Measurements from ENCODE around the gene CT45A8.
"Not testable (repeated sequence)": the region's sequence is repeated elsewhere in the genome, so short reads cannot be mapped to it uniquely, and the experiment has no call there.

CT45A8 gene, protein sequence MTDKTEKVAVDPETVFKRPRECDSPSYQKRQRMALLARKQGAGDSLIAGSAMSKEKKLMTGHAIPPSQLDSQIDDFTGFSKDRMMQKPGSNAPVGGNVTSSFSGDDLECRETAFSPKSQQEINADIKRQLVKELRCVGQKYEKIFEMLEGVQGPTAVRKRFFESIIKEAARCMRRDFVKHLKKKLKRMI

DNA sequence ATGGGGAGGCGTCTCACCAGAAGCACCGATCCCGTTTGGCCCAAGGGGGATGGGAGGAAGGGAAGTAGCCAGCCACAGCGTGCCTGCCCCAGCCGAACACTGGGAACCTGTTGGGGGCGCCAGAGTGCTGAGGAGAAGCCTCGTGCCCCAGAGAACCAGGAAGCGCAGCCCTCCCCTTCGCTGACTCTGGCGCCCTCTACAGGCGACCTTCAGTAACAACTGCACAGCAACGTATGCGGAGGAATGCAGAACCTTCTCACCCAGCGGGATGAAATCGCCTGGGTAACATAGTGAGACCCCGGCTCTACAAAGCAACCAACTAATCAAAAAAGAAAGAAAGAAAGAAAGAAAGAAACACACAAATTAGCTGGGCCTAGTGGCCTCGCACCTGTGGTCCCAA is at the start of gene CT45A8:
CT45A8 (minus strand) TSS at position 101 of the 400 bp plus-strand sequence. CDS start 3,755 bp downstream, outside the sequence.
- DNase-seq, result not testable (repeated sequence)

DNA sequence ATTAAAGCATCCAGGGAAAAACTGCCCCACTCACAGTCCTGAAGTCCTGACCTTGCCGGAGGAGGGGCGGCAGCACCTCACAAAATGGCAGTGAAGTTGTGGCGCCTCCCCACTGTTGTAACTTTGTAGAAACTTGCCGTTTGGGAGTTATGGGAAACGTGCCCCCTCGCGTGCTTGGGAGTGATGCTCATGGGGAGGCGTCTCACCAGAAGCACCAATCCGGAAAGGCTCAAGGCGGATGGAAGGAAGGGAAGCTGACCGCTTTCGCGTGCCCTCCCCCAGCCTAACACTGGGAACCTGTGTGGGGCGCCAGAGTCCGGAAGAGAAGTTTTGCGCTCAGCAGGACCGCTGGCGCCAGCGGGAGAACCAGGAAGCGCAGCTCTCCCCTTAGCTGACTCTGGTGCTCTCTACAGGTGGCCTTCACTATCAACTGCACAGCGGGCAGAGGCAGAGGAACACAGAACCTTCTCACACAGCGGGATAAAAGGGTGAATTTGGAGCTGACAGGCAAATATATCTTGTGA is 39.0 kb upstream of the CT45A8 start, which contains the start of the genes CT45A10 and SAGE1:
CT45A10 (minus strand) TSS at position 151 of the 524 bp plus-strand sequence. CDS start 8,100 bp downstream, outside the sequence.
SAGE1 (plus strand) TSS at position 423 of the 524 bp plus-strand sequence. CDS start 2,527 bp downstream, outside the sequence.
- DNase-seq, result no peak

DNA sequence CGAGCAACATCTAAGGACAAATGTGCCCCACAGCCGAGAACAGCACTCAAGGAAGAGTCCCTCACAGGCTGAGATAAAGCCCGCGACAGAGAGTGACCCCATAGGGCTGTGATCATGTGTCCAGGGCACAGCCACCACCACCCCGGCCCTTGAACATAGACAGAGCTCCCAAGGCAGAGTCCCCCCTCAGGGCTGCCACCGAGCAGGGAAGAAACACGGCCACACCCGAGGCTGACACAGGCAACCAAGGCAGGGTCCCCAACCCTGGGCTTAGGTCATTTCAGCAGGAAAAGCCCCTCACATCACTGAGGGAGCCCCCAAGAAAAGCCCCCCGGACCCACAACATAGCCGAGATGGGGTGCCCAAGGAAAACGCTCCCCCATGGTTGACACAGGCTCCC is 38.4 kb upstream of the CT45A8 start:
- no peak for DNase-seq

DNA sequence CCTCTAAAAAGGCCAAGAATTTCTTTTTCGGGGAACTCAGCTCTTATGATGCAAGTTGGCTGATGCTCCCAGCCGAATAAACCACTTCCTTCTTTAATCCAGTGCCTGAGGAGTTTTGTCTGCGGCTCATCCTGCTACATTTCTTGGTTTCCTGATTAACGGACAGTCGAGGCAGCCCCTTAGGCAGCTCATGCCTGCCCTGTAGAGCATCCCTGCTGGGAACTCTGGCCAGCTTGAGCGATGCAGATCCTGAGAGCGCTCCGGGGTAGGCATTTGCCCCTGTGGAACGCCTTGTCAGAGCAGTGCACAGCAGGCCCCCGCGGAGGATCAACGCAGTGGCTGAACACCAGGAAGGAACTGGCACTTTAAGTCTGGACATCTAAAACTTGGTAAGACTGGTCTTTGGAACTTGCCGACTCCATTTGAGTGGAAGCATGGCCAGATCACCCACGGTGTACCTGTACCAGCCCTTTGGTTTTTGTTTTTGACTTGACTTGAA is 35.8 kb upstream of the CT45A8 start:
- DNase-seq, result no peak

DNA sequence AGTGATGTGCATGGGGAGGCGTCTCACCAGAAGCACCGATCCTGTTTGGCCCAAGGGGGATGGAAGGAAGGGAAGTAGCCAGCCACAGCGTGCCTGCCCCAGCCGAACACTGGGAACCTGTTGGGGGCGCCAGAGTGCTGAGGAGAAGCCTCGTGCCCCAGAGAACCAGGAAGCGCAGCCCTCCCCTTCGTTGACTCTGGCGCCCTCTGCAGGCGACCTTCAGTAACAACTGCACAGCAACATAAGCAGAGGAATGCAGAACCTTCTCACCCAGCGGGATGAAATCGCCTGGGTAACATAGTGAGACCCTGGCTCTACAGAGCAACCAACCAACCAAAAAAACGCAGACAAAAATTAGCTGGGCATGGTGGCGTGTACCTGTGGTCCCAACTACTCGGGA is 34.6 kb upstream of the CT45A8 start:
- DNase-seq, result not testable (repeated sequence)

DNA sequence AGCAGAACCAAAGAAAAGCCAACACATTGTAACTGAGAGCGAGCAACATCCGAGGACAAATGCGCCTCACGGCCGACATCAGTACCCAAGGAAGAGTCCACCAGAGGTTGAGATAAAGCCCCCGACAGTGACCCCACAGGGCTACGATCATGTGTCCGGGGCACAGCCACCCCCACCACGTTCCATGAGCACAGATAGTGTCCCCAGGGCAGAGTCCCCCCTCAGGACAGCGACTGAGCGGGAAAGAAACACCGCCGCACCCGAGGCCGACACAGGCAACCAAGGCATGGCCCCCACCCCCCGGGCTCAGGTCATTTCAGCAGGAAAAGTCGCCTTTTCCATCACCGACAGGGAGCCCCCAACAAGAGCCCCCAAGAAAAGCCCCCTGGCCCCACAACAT is 33.9 kb upstream of the CT45A8 start:
- DNase-seq, result not testable (repeated sequence)

DNA sequence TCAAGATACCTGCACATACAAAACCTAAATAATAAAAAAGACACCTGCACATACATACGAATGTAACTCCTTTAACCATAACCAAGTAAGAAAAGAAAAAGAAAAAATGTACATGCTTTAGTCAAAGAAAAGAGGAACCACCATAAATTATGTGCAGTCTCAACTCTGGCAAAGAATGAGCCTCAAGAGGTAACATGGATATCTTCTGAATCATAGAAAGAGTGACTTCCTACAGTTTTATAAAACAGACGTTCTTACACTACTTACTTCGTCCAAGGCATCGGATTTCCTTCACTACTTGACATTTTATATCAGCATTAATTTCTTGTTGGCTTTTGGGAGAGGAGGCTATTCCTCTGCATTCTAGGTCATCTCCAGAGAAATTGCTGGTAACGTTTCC is 28.4 kb upstream of the CT45A8 start:
- not testable (repeated sequence) for DNase-seq

DNA sequence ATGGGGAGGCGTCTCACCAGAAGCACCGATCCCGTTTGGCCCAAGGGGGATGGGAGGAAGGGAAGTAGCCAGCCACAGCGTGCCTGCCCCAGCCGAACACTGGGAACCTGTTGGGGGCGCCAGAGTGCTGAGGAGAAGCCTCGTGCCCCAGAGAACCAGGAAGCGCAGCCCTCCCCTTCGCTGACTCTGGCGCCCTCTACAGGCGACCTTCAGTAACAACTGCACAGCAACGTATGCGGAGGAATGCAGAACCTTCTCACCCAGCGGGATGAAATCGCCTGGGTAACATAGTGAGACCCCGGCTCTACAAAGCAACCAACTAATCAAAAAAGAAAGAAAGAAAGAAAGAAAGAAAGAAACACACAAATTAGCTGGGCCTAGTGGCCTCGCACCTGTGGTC is 17.4 kb upstream of the CT45A8 start, which contains the start of gene CT45A9:
CT45A9 (minus strand) TSS at position 101 of the 400 bp plus-strand sequence. CDS start 3,751 bp downstream, outside the sequence.
- not testable (repeated sequence) for DNase-seq

DNA sequence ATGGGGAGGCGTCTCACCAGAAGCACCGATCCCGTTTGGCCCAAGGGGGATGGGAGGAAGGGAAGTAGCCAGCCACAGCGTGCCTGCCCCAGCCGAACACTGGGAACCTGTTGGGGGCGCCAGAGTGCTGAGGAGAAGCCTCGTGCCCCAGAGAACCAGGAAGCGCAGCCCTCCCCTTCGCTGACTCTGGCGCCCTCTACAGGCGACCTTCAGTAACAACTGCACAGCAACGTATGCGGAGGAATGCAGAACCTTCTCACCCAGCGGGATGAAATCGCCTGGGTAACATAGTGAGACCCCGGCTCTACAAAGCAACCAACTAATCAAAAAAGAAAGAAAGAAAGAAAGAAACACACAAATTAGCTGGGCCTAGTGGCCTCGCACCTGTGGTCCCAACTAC is 17.2 kb downstream of the CT45A8 start, which contains the start of gene CT45A7:
CT45A7 (minus strand) TSS at position 101 of the 400 bp plus-strand sequence. CDS start 3,747 bp downstream, outside the sequence.
- DNase-seq, result not testable (repeated sequence)

DNA sequence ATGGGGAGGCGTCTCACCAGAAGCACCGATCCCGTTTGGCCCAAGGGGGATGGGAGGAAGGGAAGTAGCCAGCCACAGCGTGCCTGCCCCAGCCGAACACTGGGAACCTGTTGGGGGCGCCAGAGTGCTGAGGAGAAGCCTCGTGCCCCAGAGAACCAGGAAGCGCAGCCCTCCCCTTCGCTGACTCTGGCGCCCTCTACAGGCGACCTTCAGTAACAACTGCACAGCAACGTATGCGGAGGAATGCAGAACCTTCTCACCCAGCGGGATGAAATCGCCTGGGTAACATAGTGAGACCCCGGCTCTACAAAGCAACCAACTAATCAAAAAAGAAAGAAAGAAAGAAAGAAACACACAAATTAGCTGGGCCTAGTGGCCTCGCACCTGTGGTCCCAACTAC is 34.4 kb downstream of the CT45A8 start, which contains the start of gene CT45A2:
CT45A2 (minus strand) TSS at position 101 of the 400 bp plus-strand sequence. CDS start 3,747 bp downstream, outside the sequence.
- not testable (repeated sequence) for DNase-seq

DNA sequence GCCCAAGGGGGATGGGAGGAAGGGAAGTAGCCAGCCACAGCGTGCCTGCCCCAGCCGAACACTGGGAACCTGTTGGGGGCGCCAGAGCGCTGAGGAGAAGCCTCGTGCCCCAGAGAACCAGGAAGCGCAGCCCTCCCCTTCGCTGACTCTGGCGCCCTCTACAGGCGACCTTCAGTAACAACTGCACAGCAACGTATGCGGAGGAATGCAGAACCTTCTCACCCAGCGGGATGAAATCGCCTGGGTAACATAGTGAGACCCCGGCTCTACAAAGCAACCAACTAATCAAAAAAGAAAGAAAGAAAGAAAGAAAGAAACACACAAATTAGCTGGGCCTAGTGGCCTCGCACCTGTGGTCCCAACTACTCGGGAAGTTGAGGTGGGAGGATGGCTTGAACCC is 51.7 kb downstream of the CT45A8 start, which contains the start of gene CT45A6:
CT45A6 (minus strand) TSS at position 101 of the 400 bp plus-strand sequence. CDS start 3,794 bp downstream, outside the sequence.
- not testable (repeated sequence) for DNase-seq

Measured in NCI-H2171 (cell line).